Loucy (cell line): ENCODE results near the gene FOXK2.
"Not testable (repeated sequence)": the region's sequence is repeated elsewhere in the genome, so short reads cannot be mapped to it uniquely, and the experiment has no call there.

Experiments used
- H2AFZ ChIP-seq: fragments of 200-600 bp; sonication (generic); 2 replicates; pipeline ENCODE4 v1.6.0; 2016; ENCODE audit warnings: antibody characterized with exemption, mild to moderate bottlenecking, low read length, moderate library complexity
- H3F3A ChIP-seq: fragments of 200-600 bp; 2 replicates; pipeline ENCODE4 v1.6.0; 2016; ENCODE audit warnings: antibody characterized with exemption, low read depth, mild to moderate bottlenecking
- H3K27me3 ChIP-seq: fragments of 200-600 bp; sonication (generic); 2 replicates; pipeline ENCODE4 v1.6.1; 2014; ENCODE audit warnings: low read length, mild to moderate bottlenecking; ENCODE audit not compliant: insufficient read depth, poor library complexity, severe bottlenecking
- H3K36me3 ChIP-seq: fragments of 200-600 bp; sonication (generic); 2 replicates; pipeline ENCODE4 v1.6.1; 2016; ENCODE audit warnings: low read length; ENCODE audit not compliant: insufficient read depth
- H3K4me1 ChIP-seq: fragments of 200-600 bp; sonication (generic); 2 replicates; pipeline ENCODE4 v1.5.1; 2014; ENCODE audit warnings: low read length, mild to moderate bottlenecking; ENCODE audit not compliant: insufficient read depth, poor library complexity, severe bottlenecking
- H3K4me2 ChIP-seq: fragments of 200-600 bp; sonication (generic); 2 replicates; pipeline ENCODE4 v1.6.0; 2014; ENCODE audit warnings: antibody characterized with exemption, low read length, low read depth, mild to moderate bottlenecking; ENCODE audit not compliant: poor library complexity, severe bottlenecking
- H3K4me3 ChIP-seq: fragments of 200-600 bp; sonication (generic); 2 replicates; pipeline ENCODE4 v1.5.1; 2014; ENCODE audit warnings: low read length, mild to moderate bottlenecking, mixed read lengths; ENCODE audit not compliant: poor library complexity, severe bottlenecking
- H3K79me2 ChIP-seq: fragments of 200-600 bp; sonication (generic); 2 replicates; pipeline ENCODE4 v1.6.1; 2014; ENCODE audit warnings: low read length; ENCODE audit not compliant: insufficient read depth
- H3K9ac ChIP-seq: fragments of 200-600 bp; sonication (generic); 2 replicates; pipeline ENCODE4 v1.6.0; 2014; ENCODE audit warnings: mild to moderate bottlenecking, low read depth, low read length, moderate library complexity; ENCODE audit not compliant: poor library complexity, severe bottlenecking
- H3K9me2 ChIP-seq: fragments of 200-600 bp; sonication (generic); replicated peaks from 2 replicates; pipeline ENCODE4 v1.6.1; 2016; ENCODE audit warnings: low read depth, low read length, mixed read lengths
- H3K9me3 ChIP-seq: fragments of 200-600 bp; sonication (generic); 2 replicates; pipeline ENCODE4 v1.6.1; 2014; ENCODE audit warnings: mild to moderate bottlenecking, antibody characterized with exemption, low read length, low read depth; ENCODE audit not compliant: insufficient read depth
- H4K20me1 ChIP-seq: fragments of 200-600 bp; sonication (generic); 2 replicates; pipeline ENCODE4 v1.6.0; 2014; ENCODE audit warnings: antibody characterized with exemption, low read length, mild to moderate bottlenecking; ENCODE audit not compliant: insufficient read depth, poor library complexity, severe bottlenecking
- EZH2phosphoT487 ChIP-seq: fragments of 200-600 bp; IDR thresholded peaks from 2 replicates; pipeline ENCODE4 v1.6.1; 2018; ENCODE audit warnings: antibody characterized with exemption, mild to moderate bottlenecking, moderate library complexity, borderline replicate concordance
- TF ChIP-seq, protein P1 (sequence below): fragments of 200-600 bp; sonication (generic); conservative IDR thresholded peaks from 2 replicates; pipeline ENCODE4 v1.5.1; 2014; ENCODE audit warnings: mild to moderate bottlenecking, antibody characterized with exemption, low read length

Gene FOXK2

DNA sequence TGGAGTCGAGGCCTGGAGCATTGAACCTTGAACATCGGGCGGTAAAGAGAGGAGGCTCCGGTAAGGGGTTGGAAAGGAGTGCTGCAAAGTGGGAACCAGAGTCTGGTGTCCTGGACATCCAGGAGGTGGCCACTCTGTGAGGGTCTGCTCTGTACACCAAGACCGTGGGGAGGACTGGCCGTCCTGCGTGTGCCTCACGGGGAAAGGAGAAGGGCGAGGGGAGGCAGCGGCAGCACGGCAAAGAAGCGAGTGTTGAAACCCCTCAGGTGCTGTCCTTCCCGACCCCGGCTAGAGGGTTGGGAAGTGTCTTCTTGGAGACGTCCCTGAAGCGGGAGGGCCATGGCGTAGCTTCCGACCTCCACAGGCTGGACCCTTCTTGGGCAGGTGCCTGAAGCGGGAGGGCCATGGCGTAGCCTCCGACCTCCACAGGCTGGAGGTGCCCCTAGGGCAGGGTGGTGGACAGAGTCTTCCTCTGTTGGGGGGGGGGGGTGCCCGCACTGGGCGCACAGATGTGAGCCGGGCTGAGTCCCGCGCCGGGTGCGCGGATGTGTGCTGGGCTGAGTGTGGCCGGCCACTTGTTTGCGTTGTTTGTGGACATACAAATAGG, 42.0 kb downstream of the FOXK2 start:
- Histone ChIP-seq H3F3A (no peaks in the 10 kb centered on the region), H3K9me3 (no peaks in the 10 kb centered on the region), H3K9ac (no peak overlapping the region), H3K9me2 (no peaks in the 10 kb centered on the region), H3K4me3 (no peak overlapping the region), H3K36me3 (peaks cover 39% of the 10 kb centered on the region; the same call in 1 of the 2 replicates), H3K79me2 (peaks cover 82% of the 10 kb centered on the region), H3K4me1 (peaks cover 4% of the 10 kb centered on the region), H3K4me2 (no peak overlapping the region), H3K27me3 (no peaks in the 10 kb centered on the region), H4K20me1 (peaks cover 61% of the 10 kb centered on the region), H2AFZ (no peak overlapping the region)
- TF ChIP-seq, protein P1, sequence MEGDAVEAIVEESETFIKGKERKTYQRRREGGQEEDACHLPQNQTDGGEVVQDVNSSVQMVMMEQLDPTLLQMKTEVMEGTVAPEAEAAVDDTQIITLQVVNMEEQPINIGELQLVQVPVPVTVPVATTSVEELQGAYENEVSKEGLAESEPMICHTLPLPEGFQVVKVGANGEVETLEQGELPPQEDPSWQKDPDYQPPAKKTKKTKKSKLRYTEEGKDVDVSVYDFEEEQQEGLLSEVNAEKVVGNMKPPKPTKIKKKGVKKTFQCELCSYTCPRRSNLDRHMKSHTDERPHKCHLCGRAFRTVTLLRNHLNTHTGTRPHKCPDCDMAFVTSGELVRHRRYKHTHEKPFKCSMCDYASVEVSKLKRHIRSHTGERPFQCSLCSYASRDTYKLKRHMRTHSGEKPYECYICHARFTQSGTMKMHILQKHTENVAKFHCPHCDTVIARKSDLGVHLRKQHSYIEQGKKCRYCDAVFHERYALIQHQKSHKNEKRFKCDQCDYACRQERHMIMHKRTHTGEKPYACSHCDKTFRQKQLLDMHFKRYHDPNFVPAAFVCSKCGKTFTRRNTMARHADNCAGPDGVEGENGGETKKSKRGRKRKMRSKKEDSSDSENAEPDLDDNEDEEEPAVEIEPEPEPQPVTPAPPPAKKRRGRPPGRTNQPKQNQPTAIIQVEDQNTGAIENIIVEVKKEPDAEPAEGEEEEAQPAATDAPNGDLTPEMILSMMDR = no peak
- no peak for TF ChIP-seq EZH2phosphoT487

DNA sequence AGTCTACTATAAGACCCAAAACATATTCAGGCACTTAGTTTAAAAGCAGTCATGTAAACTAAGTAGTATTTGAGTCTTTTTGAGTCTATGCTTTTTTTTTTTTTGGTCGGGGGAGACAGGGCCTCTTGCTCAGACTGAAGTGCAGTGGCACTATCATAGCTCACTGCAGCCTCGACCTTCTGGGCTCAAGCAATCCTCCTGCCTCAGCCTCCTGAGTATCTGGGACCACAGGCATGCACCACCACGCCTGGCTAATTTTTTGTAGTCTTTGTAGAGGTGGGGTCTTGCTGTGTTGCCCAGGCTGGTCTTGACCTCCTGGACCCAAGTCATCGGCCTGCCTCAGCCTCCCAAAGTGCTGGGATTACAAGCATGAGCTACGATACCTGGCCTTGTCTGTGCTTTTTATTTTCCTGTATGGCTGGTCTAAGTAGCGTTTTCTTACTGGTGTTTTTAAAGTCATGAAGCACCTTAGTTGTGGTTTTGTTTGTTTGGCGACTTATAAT, 43.2 kb downstream of the FOXK2 start:
- not testable (repeated sequence) for H3K27me3 ChIP-seq, H3F3A ChIP-seq, H3K4me2 ChIP-seq, H3K4me3 ChIP-seq, H3K9me2 ChIP-seq, H3K4me1 ChIP-seq, H2AFZ ChIP-seq, H3K9ac ChIP-seq, H3K9me3 ChIP-seq
- peaks cover 61% of the 10 kb centered on the region for H4K20me1 ChIP-seq
- peaks cover 49% of the 10 kb centered on the region for H3K36me3 ChIP-seq
- peaks cover 84% of the 10 kb centered on the region for H3K79me2 ChIP-seq

DNA sequence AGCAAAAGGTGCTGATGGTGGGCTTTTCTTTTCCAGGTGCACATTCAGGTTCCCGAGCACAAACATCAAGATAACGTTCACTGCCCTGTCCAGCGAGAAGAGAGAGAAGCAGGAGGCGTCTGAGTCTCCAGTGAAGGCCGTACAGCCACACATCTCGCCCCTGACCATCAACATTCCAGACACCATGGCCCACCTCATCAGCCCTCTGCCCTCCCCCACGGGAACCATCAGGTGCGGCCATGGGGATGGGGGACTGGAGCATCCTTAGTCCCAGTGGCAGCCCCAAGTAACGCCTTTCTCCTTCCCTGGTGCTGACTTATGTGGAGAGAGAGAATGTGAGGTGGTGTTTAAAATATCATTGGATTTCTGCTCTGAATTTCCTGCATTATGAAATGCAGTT, 43.8 kb downstream of the FOXK2 start:
- no peak for TF ChIP-seq EZH2phosphoT487
- TF ChIP-seq, protein P1 = no peak
- no peaks in the 10 kb centered on the region for H3F3A ChIP-seq
- peaks cover 51% of the 10 kb centered on the region for H3K36me3 ChIP-seq
- no peak overlapping the region for H3K4me3 ChIP-seq
- no peak overlapping the region for H3K4me2 ChIP-seq
- H3K27me3 ChIP-seq = no peaks in the 10 kb centered on the region
- H3K9ac ChIP-seq = no peak overlapping the region
- H3K4me1 ChIP-seq = peaks cover 4% of the 10 kb centered on the region
- peaks cover 55% of the 10 kb centered on the region for H4K20me1 ChIP-seq
- H3K9me2 ChIP-seq = no peaks in the 10 kb centered on the region
- H3K9me3 ChIP-seq = no peaks in the 10 kb centered on the region
- H3K79me2 ChIP-seq = peaks cover 84% of the 10 kb centered on the region
- no peak overlapping the region for H2AFZ ChIP-seq

DNA sequence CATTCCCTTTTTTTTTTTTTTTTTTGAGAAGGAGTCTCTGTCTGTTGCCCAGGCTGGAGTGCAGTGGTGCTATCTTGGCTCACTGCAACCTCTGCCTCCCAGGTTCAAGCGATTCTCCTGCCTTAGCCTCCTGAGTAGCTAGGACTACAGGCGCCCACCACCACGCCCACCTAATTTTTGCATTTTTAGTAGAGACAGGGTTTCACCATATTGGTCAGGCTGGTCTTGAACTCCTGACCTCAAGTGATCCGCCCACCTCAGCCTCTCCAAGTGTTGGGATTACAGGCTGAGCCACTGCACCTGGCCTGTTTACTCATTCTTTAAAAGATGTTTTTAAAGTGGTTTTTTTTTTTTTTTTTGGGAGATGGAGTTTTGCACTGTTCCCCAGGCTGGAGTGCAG, 44.2 kb downstream of the FOXK2 start:
- H3F3A ChIP-seq, H3K27me3 ChIP-seq, H3K9me2 ChIP-seq, H3K9ac ChIP-seq, H3K4me1 ChIP-seq, H2AFZ ChIP-seq, H3K4me2 ChIP-seq, H3K4me3 ChIP-seq, H3K9me3 ChIP-seq: not testable (repeated sequence)
- H3K36me3 ChIP-seq = peaks cover 55% of the 10 kb centered on the region
- peaks cover 83% of the 10 kb centered on the region for H3K79me2 ChIP-seq
- H4K20me1 ChIP-seq = peaks cover 51% of the 10 kb centered on the region
